LNCaP clone FGC (cell line): ENCODE measurements around the gene TLE6.

Experiments used
- DNase-seq: peaks from one replicate; pipeline ENCODE4 v3.0.0-alpha.2; 2011; ENCODE audit warnings: low read depth
- H3K4me3 ChIP-seq: 2 replicates; pipeline ENCODE4 v1.5.1; 2011; ENCODE audit warnings: mild to moderate bottlenecking, low read depth, low read length, control low read depth
- CTCF ChIP-seq: IDR thresholded peaks from 2 replicates; pipeline ENCODE4 v1.5.1; 2012; ENCODE audit warnings: mild to moderate bottlenecking; ENCODE audit not compliant: control insufficient read depth, insufficient read depth; ENCODE audit errors: extremely low read depth

TLE6 gene

GRCh38 chr19:2982561-2982960 lies 5.2 kb downstream of the TLE6 start:
- H3K4me3 ChIP-seq = no peak overlapping the region
- DNase-seq = no peak
- TF ChIP-seq CTCF = no peak

- H3K4me3 ChIP-seq = no peak overlapping the region
- peak; percentile 19 for DNase-seq
- TF ChIP-seq CTCF = no peak
These were observed 5.6 kb downstream of the TLE6 start for GRCh38 chr19:2982983-2983350.

GRCh38 chr19:2983351-2984214 lies 6.2 kb downstream of the TLE6 start:
- DNase-seq = no peak
- H3K4me3 ChIP-seq = no peak overlapping the region
- TF ChIP-seq CTCF = no peak

GRCh38 chr19:2984215-2984528 lies 6.8 kb downstream of the TLE6 start:
- H3K4me3 ChIP-seq = no peak overlapping the region
- TF ChIP-seq CTCF = no peak
- no peak for DNase-seq

GRCh38 chr19:2986951-2987524 lies 9.7 kb downstream of the TLE6 start:
- no peak for DNase-seq
- no peak overlapping the region for H3K4me3 ChIP-seq
- TF ChIP-seq CTCF = no peak

- DNase-seq = no peak
- no peak overlapping the region for H3K4me3 ChIP-seq
- TF ChIP-seq CTCF = no peak
These were observed 10.4 kb downstream of the TLE6 start for GRCh38 chr19:2987797-2988196.

- TF ChIP-seq CTCF = no peak
- DNase-seq = no peak
- H3K4me3 ChIP-seq = no peak overlapping the region
These were observed 11.2 kb downstream of the TLE6 start for GRCh38 chr19:2988568-2988967.
